ENCODE measurements around the gene FCN3.
A peak's percentile ranks its signal among the peaks of the same experiment; 100 is the strongest.

The FCN3 gene

GRCh38 chr1:27357281-27358037 lies 17.2 kb downstream of the FCN3 start:
- DNase-seq: peak; percentile 76 to 77

GRCh38 chr1:27356619-27357280 lies 17.9 kb downstream of the FCN3 start:
- DNase-seq: no peak

GRCh38 chr1:27356277-27356618 lies 18.4 kb downstream of the FCN3 start:
- DNase-seq: no peak

GRCh38 chr1:27355683-27356082 lies 18.9 kb downstream of the FCN3 start:
- DNase-seq: no peak

- DNase-seq: no peak
Observed at GRCh38 chr1:27353629-27354028, 21.0 kb downstream of the FCN3 start.

- no peak for DNase-seq
Observed at GRCh38 chr1:27353166-27353565, 21.5 kb downstream of the FCN3 start.

GRCh38 chr1:27351541-27352107 lies 23.0 kb downstream of the FCN3 start:
- DNase-seq: no peak

GRCh38 chr1:27350663-27351540 lies 23.7 kb downstream of the FCN3 start:
- DNase-seq: no peak

- no peak for DNase-seq
Observed at GRCh38 chr1:27349784-27350662, 24.6 kb downstream of the FCN3 start.

- DNase-seq: no peak
Observed at GRCh38 chr1:27348861-27349783, 25.5 kb downstream of the FCN3 start.

GRCh38 chr1:27346991-27347624 lies 27.5 kb downstream of the FCN3 start:
- no peak for DNase-seq

GRCh38 chr1:27346357-27346756 lies 28.3 kb downstream of the FCN3 start:
- no peak for DNase-seq

GRCh38 chr1:27345272-27345671 lies 29.4 kb downstream of the FCN3 start:
- no peak for DNase-seq

- no peak for DNase-seq
Observed at GRCh38 chr1:27343639-27344025, 31.0 kb downstream of the FCN3 start.

- DNase-seq: peak; percentile 75 to 81
Observed at GRCh38 chr1:27342778-27343638, 31.6 kb downstream of the FCN3 start.

GRCh38 chr1:27342391-27342777 lies 32.2 kb downstream of the FCN3 start:
- DNase-seq: peak in 1 of 2 experiments; percentile 36

- DNase-seq: peak; percentile 49 to 53
Observed at GRCh38 chr1:27341525-27342252, 32.9 kb downstream of the FCN3 start, which contains the start of gene SYTL1. SYTL1 (plus strand) TSS chr1:27342022; CDS start chr1:27345335, 3,313 bp downstream.

GRCh38 chr1:27339213-27339612 lies 35.4 kb downstream of the FCN3 start:
- no peak for DNase-seq

- no peak for DNase-seq
Observed at GRCh38 chr1:27338751-27339150, 35.9 kb downstream of the FCN3 start.

Data from activated CD4-positive, alpha-beta T cell treated with anti-CD3 and anti-CD28 coated beads, Interleukin-2, amount 50 U/mL, for 4 hours (primary cell).